ENCODE measurements around the gene NEURL1. TPM values are rescaled to one million over a fixed set of nuclear protein-coding genes. Genes with fewer than 3 reads are reported as not detected.

NEURL1 gene
- total RNA-seq, 1 donor, result 0.27 TPM

GRCh38 chr10:103454026-103454425, 39.5 kb upstream of the NEURL1 start:
- H3K4me3 ChIP-seq (ENCODE audit: low read depth, low read length), result no peak overlapping the region
- no peak for DNase-seq (ENCODE audit: low read depth)
- TF ChIP-seq CTCF (IDR thresholded peaks at IDR 0.05; ENCODE audit: insufficient read depth, low read length), result no peak

GRCh38 chr10:103455235-103455634, 38.3 kb upstream of the NEURL1 start:
- H3K4me3 ChIP-seq (ENCODE audit: low read depth, low read length), result no peak overlapping the region
- DNase-seq (ENCODE audit: low read depth), result no peak

GRCh38 chr10:103456074-103456660, 37.3 kb upstream of the NEURL1 start:
- TF ChIP-seq CTCF (IDR thresholded peaks at IDR 0.05; ENCODE audit: insufficient read depth, low read length), result no peak
- no peak for DNase-seq (ENCODE audit: low read depth)
- H3K4me3 ChIP-seq (ENCODE audit: low read depth, low read length), result no peak overlapping the region

More at GRCh38 chr10:103455235-103455634, 38.3 kb upstream of the NEURL1 start:
- TF ChIP-seq CTCF (IDR thresholded peaks at IDR 0.05; ENCODE audit: insufficient read depth, low read length), result no peak

GRCh38 chr10:103457176-103457712, 36.3 kb upstream of the NEURL1 start:
- TF ChIP-seq CTCF (IDR thresholded peaks at IDR 0.05; ENCODE audit: insufficient read depth, low read length), result no peak
- H3K4me3 ChIP-seq (ENCODE audit: low read depth, low read length), result no peak overlapping the region
- DNase-seq (ENCODE audit: low read depth), result no peak

GRCh38 chr10:103457896-103458583, 35.5 kb upstream of the NEURL1 start:
- no peak overlapping the region for H3K4me3 ChIP-seq (ENCODE audit: low read depth, low read length)
- no peak for TF ChIP-seq CTCF (IDR thresholded peaks at IDR 0.05; ENCODE audit: insufficient read depth, low read length)
- no peak for DNase-seq (ENCODE audit: low read depth)

GRCh38 chr10:103458720-103459119, 34.8 kb upstream of the NEURL1 start, which contains the start of gene CALHM1:
TSS of gene CALHM1 (minus strand) at chr10:103458900. CDS start at chr10:103458751, 149 bp downstream.
- DNase-seq (ENCODE audit: low read depth), result no peak
- no peak for TF ChIP-seq CTCF (IDR thresholded peaks at IDR 0.05; ENCODE audit: insufficient read depth, low read length)
- H3K4me3 ChIP-seq (ENCODE audit: low read depth, low read length), result no peak within 1 kb of the TSS

Measured in fibroblast of the aortic adventitia (primary cell).